Stimulated activated CD8-positive, alpha-beta memory T cell treated with anti-CD3 and anti-CD28 coated beads, Interleukin-7, amount 100 ng/mL, for 24 hours (primary cell): ENCODE measurements around the gene WT1.
"Not testable (repeated sequence)": the region's sequence is repeated elsewhere in the genome, so short reads cannot be mapped to it uniquely, and the experiment has no call there.

Experiments
- DNase-seq: peaks from one replicate; pipeline ENCODE4 v3.0.0-alpha.2; 2020; ENCODE audit warnings: low read depth

WT1 gene

GRCh38 chr11:32387411-32387810 is 47.9 kb downstream of the WT1 start:
- DNase-seq, result no peak

- DNase-seq, result no peak
These were observed 48.5 kb downstream of the WT1 start for GRCh38 chr11:32386770-32387377.

GRCh38 chr11:32385998-32386397 is 49.3 kb downstream of the WT1 start:
- DNase-seq, result no peak

- DNase-seq, result no peak
These were observed 52.8 kb downstream of the WT1 start for GRCh38 chr11:32382339-32383049.

GRCh38 chr11:32381179-32381578 is 54.2 kb downstream of the WT1 start:
- DNase-seq, result no peak

- DNase-seq, result no peak
These were observed 55.6 kb downstream of the WT1 start for GRCh38 chr11:32379719-32380118.

GRCh38 chr11:32375826-32376225 is 59.5 kb downstream of the WT1 start:
- no peak for DNase-seq

GRCh38 chr11:32374261-32374711 is 61.1 kb downstream of the WT1 start:
- no peak for DNase-seq

- not testable (repeated sequence) for DNase-seq
These were observed 65.4 kb downstream of the WT1 start for GRCh38 chr11:32369987-32370386.

GRCh38 chr11:32366666-32367065 is 68.7 kb downstream of the WT1 start:
- no peak for DNase-seq

- no peak for DNase-seq
These were observed 70.1 kb downstream of the WT1 start for GRCh38 chr11:32365192-32365591.

GRCh38 chr11:32358729-32359128 is 76.6 kb downstream of the WT1 start:
- no peak for DNase-seq

- DNase-seq, result no peak
These were observed 81.5 kb downstream of the WT1 start for GRCh38 chr11:32353884-32354283.

- no peak for DNase-seq
These were observed 86.8 kb downstream of the WT1 start for GRCh38 chr11:32348502-32348901.

- DNase-seq, result no peak
These were observed 90.4 kb downstream of the WT1 start for GRCh38 chr11:32344946-32345345.

- DNase-seq, result no peak
These were observed 91.9 kb downstream of the WT1 start for GRCh38 chr11:32343325-32344008.

GRCh38 chr11:32341620-32342613 is 93.4 kb downstream of the WT1 start:
- no peak for DNase-seq

- no peak for DNase-seq
These were observed 95.2 kb downstream of the WT1 start for GRCh38 chr11:32340181-32340580.
